ENCODE measurements around the gene TTL. TPM values are rescaled to one million over a fixed set of nuclear protein-coding genes. Genes with fewer than 3 reads are reported as not detected.
A peak's percentile ranks its signal among the peaks of the same experiment; 100 is the strongest.
"Not testable (repeated sequence)": the region's sequence is repeated elsewhere in the genome, so short reads cannot be mapped to it uniquely, and the experiment has no call there.

Gene TTL
- total and polyA plus RNA-seq, 12 donors, result 6.3 to 24.5 (median 17.3) TPM

- Histone ChIP-seq H3K4me3 (peak overlapping the region; percentile 26 to 99 (median 80)), H3K27ac (peak overlapping the region in 1 of 5 donors; percentile 92), H3K36me3 (replicated peaks in 1 of 2) (peaks cover 0 to 14% of the 10 kb centered on the region in 2 donors), H3K9me3 (replicated peaks in 1 of 3) (no peaks in the 10 kb centered on the region), H3K4me1 (replicated peaks in 1 of 2) (peaks cover 11 to 24% of the 10 kb centered on the region in 2 donors), H3K27me3 (no peaks in the 10 kb centered on the region)
- no peak for DNase-seq
- 4 to 9% (median 6%) methylated on average over 18 of the region's 18 CpGs for WGBS, 4 donors
- TF ChIP-seq, protein P1, sequence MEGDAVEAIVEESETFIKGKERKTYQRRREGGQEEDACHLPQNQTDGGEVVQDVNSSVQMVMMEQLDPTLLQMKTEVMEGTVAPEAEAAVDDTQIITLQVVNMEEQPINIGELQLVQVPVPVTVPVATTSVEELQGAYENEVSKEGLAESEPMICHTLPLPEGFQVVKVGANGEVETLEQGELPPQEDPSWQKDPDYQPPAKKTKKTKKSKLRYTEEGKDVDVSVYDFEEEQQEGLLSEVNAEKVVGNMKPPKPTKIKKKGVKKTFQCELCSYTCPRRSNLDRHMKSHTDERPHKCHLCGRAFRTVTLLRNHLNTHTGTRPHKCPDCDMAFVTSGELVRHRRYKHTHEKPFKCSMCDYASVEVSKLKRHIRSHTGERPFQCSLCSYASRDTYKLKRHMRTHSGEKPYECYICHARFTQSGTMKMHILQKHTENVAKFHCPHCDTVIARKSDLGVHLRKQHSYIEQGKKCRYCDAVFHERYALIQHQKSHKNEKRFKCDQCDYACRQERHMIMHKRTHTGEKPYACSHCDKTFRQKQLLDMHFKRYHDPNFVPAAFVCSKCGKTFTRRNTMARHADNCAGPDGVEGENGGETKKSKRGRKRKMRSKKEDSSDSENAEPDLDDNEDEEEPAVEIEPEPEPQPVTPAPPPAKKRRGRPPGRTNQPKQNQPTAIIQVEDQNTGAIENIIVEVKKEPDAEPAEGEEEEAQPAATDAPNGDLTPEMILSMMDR (IDR thresholded peaks at IDR 0.05), result no peak
- no peak for TF ChIP-seq POLR2A (IDR thresholded peaks at IDR 0.05)
- intact Hi-C loops (cut with DNase I), result loop anchor here in 1 of 2 donors (5.0 kb wide), 1 partner anchor 61 kb away; the partner anchor contains the start of gene TTL
Measured at GRCh38 chr2:112542984-112543661, 61.2 kb downstream of the TTL start.

DNA sequence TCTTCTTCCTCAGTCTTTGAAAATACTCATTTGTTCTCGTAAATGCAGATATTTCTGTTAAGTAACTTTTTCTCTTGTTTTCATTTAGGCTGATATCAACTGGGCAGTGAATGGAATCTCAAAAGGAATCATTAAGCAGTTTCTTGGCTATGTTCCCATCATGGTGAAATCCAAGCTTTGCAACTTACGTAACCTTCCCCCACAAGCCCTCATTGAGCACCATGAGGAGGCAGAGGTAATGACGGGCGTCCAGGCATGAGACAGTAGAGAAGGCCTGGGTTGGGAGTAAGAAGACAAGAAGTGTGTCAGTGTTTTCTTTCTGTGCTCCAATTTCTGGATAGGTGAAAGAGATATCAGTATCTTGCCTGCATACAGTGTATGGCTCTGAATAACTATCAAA lies 65.4 kb downstream of the TTL start:
- TF ChIP-seq, protein P1 (IDR thresholded peaks at IDR 0.05), result no peak
- no peak for TF ChIP-seq POLR2A (IDR thresholded peaks at IDR 0.05)
- Histone ChIP-seq H3K27me3 (no peaks in the 10 kb centered on the region), H3K4me1 (replicated peaks in 1 of 2) (peaks cover 4 to 15% of the 10 kb centered on the region in 2 donors), H3K36me3 (replicated peaks in 1 of 2) (peaks cover 0 to 41% of the 10 kb centered on the region in 2 donors), H3K9me3 (replicated peaks in 1 of 3) (no peaks in the 10 kb centered on the region), H3K27ac (peak overlapping the region in 1 of 5 donors; percentile 5), H3K4me3 (no peak overlapping the region)
- intact Hi-C loops (cut with DNase I), result no loop called here
- WGBS, 4 donors, result 56 to 70% (median 61%) methylated on average over 4 of the region's 4 CpGs
- DNase-seq, result peak in 6 of 7 donors; percentile 38 to 70 (median 48)

- Histone ChIP-seq H3K36me3 (replicated peaks in 1 of 2) (peaks cover 0 to 57% of the 10 kb centered on the region in 2 donors), H3K27me3 (no peaks in the 10 kb centered on the region), H3K27ac (no peak overlapping the region), H3K4me1 (replicated peaks in 1 of 2) (peaks cover 0 to 5% of the 10 kb centered on the region in 2 donors), H3K4me3 (no peak overlapping the region), H3K9me3 (replicated peaks in 1 of 3) (no peaks in the 10 kb centered on the region)
- no peak for TF ChIP-seq POLR2A (IDR thresholded peaks at IDR 0.05)
- TF ChIP-seq, protein P1 (IDR thresholded peaks at IDR 0.05), result no peak
- intact Hi-C loops (cut with DNase I), result no loop called here
- no peak for DNase-seq
- WGBS, 4 donors, result 91 to 97% (median 96%) methylated on average over 2 of the region's 2 CpGs
Measured at GRCh38 chr2:112548980-112549379, 67.0 kb downstream of the TTL start.

GRCh38 chr2:112566104-112566503 lies 84.1 kb downstream of the TTL start:
- H3K27ac ChIP-seq, result no peak overlapping the region
- H3K9me3 ChIP-seq (replicated peaks in 1 of 3), result peaks cover 0 to 8% (median 0%) of the 10 kb centered on the region in 3 donors
- intact Hi-C loops (cut with DNase I), result no loop called here
- no peaks in the 10 kb centered on the region for H3K27me3 ChIP-seq
- H3K4me1 ChIP-seq (replicated peaks in 1 of 2), result no peaks in the 10 kb centered on the region
- no peak for DNase-seq
- H3K4me3 ChIP-seq, result no peak overlapping the region
- TF ChIP-seq, protein P1 (IDR thresholded peaks at IDR 0.05), result no peak
- TF ChIP-seq POLR2A (IDR thresholded peaks at IDR 0.05), result no peak
- H3K36me3 ChIP-seq (replicated peaks in 1 of 2), result peaks cover 0 to 71% of the 10 kb centered on the region in 2 donors
- 81 to 94% (median 82%) methylated on average over 3 of the region's 3 CpGs for WGBS, 4 donors

DNA sequence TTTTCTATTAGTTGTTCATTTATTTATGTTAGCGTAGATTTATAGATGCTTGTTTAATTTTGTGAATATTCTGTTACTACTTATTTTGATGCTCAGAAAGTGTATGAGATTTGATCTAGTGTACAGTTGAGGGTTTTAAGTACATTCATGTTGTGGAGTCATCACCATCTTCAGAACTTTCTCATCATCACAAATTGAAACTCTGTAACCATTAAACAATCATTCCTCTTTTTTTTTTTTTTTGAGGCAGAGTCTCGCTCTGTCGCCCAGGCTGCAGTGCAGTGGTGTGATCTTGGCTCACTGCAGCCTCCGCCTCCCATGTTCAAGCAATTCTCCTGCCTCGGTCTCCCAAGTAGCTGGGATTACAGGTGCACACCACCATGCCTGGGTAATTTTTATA lies 84.6 kb downstream of the TTL start:
- H3K27me3 ChIP-seq; H3K4me3 ChIP-seq; H3K27ac ChIP-seq; intact Hi-C loops (cut with DNase I); DNase-seq; H3K4me1 ChIP-seq (replicated peaks in 1 of 2); H3K9me3 ChIP-seq (replicated peaks in 1 of 3): not testable (repeated sequence)
- WGBS, 4 donors, result 95 to 99% (median 96%) methylated on average over 5 of the region's 5 CpGs
- H3K36me3 ChIP-seq (replicated peaks in 1 of 2), result peaks cover 0 to 69% of the 10 kb centered on the region in 2 donors

Measured in adrenal gland (tissue), 12 donors.